CD4-positive, alpha-beta T cell treated with Interleukin-2 at 100 ng/mL for 4 hours (primary cell): Measurements from ENCODE around the gene PELI2.

Source experiments
- DNase-seq: peaks from one replicate; pipeline ENCODE4 v3.0.0-alpha.2; 2020; ENCODE audit warnings: low spot score

The PELI2 gene, protein sequence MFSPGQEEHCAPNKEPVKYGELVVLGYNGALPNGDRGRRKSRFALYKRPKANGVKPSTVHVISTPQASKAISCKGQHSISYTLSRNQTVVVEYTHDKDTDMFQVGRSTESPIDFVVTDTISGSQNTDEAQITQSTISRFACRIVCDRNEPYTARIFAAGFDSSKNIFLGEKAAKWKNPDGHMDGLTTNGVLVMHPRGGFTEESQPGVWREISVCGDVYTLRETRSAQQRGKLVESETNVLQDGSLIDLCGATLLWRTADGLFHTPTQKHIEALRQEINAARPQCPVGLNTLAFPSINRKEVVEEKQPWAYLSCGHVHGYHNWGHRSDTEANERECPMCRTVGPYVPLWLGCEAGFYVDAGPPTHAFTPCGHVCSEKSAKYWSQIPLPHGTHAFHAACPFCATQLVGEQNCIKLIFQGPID

GRCh38 chr14:56117765-56118610 lies at the start of gene PELI2:
Gene PELI2, plus strand, starts transcription at chr14:56118411. Its CDS starts 250 bp downstream, at chr14:56118661.
- peak; percentile 84 for DNase-seq

- DNase-seq: no peak
Measured at GRCh38 chr14:56073799-56074198, 44.4 kb upstream of the PELI2 start.

- no peak for DNase-seq
Measured at GRCh38 chr14:56075301-56075700, 42.9 kb upstream of the PELI2 start.

GRCh38 chr14:56081139-56081538 lies 37.1 kb upstream of the PELI2 start:
- DNase-seq: no peak

DNA sequence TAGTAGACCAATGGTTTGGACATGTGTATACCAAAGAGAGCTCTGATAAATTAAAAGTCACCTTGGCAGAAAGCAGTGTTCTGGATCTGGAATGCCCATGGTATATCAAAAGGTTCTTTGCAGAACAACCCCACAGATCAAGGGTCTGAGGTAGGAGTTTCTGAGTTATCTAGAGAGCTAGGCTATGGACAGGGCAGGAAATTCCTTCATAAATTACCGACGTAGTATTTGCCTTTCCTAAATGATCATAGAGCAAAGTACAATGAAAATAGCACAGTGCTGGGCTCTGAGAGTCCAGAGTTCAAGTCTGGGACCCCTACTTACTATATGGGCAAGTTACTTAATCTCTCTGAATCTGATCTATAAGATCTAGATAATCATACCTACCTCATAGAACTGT lies 35.3 kb upstream of the PELI2 start:
- no peak for DNase-seq

GRCh38 chr14:56085471-56085870 lies 32.7 kb upstream of the PELI2 start:
- DNase-seq: no peak

- no peak for DNase-seq
Measured at GRCh38 chr14:56087671-56088471, 30.3 kb upstream of the PELI2 start.

DNA sequence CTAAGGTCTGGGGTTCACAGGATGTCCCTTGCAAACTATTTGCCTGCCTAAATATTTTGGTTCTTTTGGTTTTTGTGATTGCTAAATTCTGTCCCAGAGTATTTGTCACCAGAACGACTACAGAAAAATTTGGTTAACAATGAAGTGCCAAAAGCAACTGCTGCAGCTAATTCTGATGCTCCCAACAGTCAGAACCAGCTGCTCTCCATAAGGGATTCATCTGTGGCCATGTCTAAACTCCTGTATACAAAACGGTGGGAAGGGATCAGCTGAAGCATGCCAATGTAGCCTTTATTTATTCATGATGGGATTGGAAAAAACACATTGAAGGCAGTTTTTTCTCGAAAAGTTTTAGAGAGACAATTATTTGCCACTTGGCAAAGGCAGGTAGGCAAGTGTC lies 29.3 kb upstream of the PELI2 start:
- no peak for DNase-seq

DNA sequence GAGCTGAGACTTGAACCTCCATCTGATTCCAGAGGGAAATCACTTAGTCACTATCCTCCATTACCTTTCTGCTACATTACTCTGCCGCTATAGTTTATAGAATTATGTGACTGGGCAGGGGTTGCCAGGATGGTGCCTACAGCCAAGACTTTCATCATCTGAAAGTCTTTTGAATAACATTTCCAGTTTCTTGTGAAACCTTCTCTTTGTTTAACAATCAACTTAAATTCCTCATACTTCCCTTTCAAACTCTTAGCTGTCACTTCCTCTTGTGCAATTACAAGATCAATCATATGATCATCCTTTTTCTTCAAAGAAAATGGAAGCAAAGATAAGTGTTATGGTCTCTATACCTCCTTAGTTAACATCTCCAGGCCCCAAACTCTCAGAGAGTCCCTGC lies 25.4 kb upstream of the PELI2 start:
- no peak for DNase-seq

- DNase-seq: no peak
Measured at GRCh38 chr14:56094076-56094475, 24.1 kb upstream of the PELI2 start.

GRCh38 chr14:56098021-56098420 lies 20.2 kb upstream of the PELI2 start:
- DNase-seq: no peak

GRCh38 chr14:56099081-56099797 lies 19.0 kb upstream of the PELI2 start:
- DNase-seq: no peak

GRCh38 chr14:56100556-56100955 lies 17.7 kb upstream of the PELI2 start:
- no peak for DNase-seq

- no peak for DNase-seq
Measured at GRCh38 chr14:56102941-56103340, 15.3 kb upstream of the PELI2 start.

- no peak for DNase-seq
Measured at GRCh38 chr14:56107615-56108014, 10.6 kb upstream of the PELI2 start.

DNA sequence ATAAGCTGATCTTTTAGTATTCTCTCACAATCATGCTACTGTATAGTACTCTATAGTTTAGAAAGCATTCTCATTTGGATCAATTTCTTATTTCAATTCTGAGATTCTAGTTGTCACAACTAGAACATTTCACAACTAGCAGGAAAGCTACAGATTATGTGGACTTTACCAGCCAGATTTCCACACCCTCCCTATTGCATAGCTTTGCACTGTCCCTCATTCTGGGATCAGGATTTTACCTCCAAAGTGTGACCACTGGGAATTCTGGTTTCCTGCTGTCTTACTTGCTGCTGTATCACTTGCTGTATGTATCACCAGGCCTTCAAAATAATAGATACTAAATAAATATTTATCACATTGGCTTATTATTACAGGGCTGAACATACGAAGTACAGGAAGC lies 10.2 kb upstream of the PELI2 start:
- no peak for DNase-seq

DNA sequence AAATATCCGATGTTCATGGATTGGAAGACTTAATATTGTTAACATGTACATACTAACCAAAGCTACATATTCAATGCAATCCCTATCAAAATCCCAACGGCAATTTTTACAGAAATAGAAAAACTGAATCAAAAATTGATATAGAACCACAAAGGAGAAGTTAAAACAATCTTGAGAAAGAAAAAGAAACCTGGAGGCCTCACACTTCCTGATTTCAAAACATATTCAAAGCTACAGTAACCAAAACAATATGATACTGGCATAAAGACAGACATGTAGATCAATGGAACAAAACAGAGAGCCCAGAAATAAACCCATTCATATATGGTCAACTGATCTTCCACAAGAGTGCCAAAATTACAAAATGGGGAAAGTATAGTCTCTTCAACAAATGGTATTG lies 5.4 kb upstream of the PELI2 start:
- no peak for DNase-seq

GRCh38 chr14:56115334-56115870 lies 2.8 kb upstream of the PELI2 start:
- DNase-seq: no peak

DNA sequence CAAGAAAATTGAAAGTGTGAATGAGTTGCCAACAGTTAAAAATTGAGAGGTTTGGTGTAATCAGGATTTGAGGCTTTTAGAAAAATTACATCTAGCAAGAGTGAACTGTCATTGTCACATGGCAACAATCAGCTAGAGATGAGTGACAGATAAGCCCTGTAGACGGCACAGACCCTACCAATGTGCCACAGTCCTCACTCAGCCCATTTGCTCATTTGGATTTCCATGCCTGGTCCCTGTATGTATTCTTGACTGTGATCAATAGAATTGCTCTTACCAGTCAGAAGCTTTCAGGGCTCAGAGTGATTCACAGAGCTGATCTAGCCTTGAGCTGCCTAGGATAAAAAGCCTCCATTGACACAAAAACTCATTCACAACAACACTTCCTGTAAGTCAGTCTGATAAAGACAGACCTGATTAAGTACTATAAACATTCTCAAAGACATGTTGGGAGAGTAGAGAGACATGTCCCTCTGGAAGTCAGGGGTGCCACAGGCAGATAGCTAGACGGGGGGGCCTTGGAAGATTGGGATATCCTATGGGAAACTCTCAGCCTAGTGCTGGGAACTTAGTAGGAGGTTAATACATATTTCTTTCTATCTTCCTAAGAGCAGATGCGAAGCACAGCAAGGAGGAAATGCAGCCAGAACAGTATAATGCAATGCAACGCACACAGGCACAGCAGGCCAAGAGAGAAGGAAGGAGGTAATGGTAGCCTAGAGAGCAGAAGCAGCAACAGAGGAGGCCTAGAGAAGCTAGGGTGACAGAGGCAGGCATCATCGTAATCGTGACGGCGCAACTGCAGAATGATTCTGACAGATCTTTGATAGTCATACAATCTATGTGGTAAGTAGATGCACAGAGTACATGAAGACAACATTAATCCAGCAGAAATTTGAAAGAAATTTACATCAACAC lies 2.0 kb upstream of the PELI2 start:
- no peak for DNase-seq

GRCh38 chr14:56118611-56119181 lies 485 bp downstream of the PELI2 start:
- no peak for DNase-seq
